SKM-1 (cell line): Measurements from ENCODE around the gene BTBD2.

ENCODE experiments used
- DNase-seq: peaks from one replicate; lab custom pipeline; 2025; ENCODE audit not compliant: unreplicated experiment; lab: John Stamatoyannopoulos, UW

The BTBD2 gene

GRCh38 chr19:1987197-1988187 lies 28.0 kb downstream of the BTBD2 start:
- no peak for DNase-seq

- no peak for DNase-seq
Observed at GRCh38 chr19:1986357-1987162, 29.0 kb downstream of the BTBD2 start.

GRCh38 chr19:1985588-1986356 lies 29.7 kb downstream of the BTBD2 start:
- DNase-seq: no peak

GRCh38 chr19:1984357-1984756 lies 31.2 kb downstream of the BTBD2 start:
- no peak for DNase-seq

- DNase-seq: no peak
Observed at GRCh38 chr19:1981253-1981652, 34.3 kb downstream of the BTBD2 start.

GRCh38 chr19:1980809-1981181 lies 34.7 kb downstream of the BTBD2 start:
- DNase-seq: no peak

- no peak for DNase-seq
Observed at GRCh38 chr19:1980091-1980808, 35.3 kb downstream of the BTBD2 start.

GRCh38 chr19:1979642-1980041 lies 35.9 kb downstream of the BTBD2 start:
- DNase-seq: no peak

- no peak for DNase-seq
Observed at GRCh38 chr19:1979017-1979416, 36.5 kb downstream of the BTBD2 start.

GRCh38 chr19:1978346-1978894 lies 37.1 kb downstream of the BTBD2 start:
- DNase-seq: no peak

GRCh38 chr19:1977120-1977519 lies 38.4 kb downstream of the BTBD2 start:
- no peak for DNase-seq

GRCh38 chr19:1975162-1975480 lies 40.4 kb downstream of the BTBD2 start:
- DNase-seq: no peak

- no peak for DNase-seq
Observed at GRCh38 chr19:1974381-1975161, 40.9 kb downstream of the BTBD2 start.

GRCh38 chr19:1970806-1971502 lies 44.6 kb downstream of the BTBD2 start:
- DNase-seq: no peak

- DNase-seq: no peak
Observed at GRCh38 chr19:1970003-1970805, 45.3 kb downstream of the BTBD2 start.

- no peak for DNase-seq
Observed at GRCh38 chr19:1969176-1970002, 46.1 kb downstream of the BTBD2 start.
